OCI-LY7 (cell line): ENCODE data around the gene CFAP61. TPM values are rescaled to one million over a fixed set of nuclear protein-coding genes. Genes with fewer than 3 reads are reported as not detected.

Experiments used
- BruUV-seq: library from RNA; stranded (reverse); fragments of 400-500 nt; replicated peaks from 2 replicates; lab custom pipeline; 2021; lab: Mats Ljungman, UMichigan
- CTCF ChIA-PET: fragments of 300-600 bp; sonication (Branson Sonifier 250); formaldehyde crosslinking; loops from one replicate; lab custom pipeline; 2022; ENCODE audit warnings: antibody characterized with exemption; ENCODE audit not compliant: unreplicated experiment; lab: Charles Lee
- POLR2A ChIA-PET: fragments of 300-600 bp; sonication (Branson Sonifier 250); formaldehyde crosslinking; loops from one replicate; lab custom pipeline; 2022; ENCODE audit warnings: antibody characterized with exemption; lab: Charles Lee
- DNase-seq: peaks from one replicate; pipeline ENCODE4 v3.0.0-alpha.2; 2015; ENCODE audit warnings: low spot score
- H2AFZ ChIP-seq: fragments of 200-600 bp; sonication (generic), shearing (Covaris generic); 2 replicates; pipeline ENCODE4 v1.6.1; 2014; ENCODE audit warnings: mild to moderate bottlenecking, antibody characterized with exemption, low read length, moderate library complexity
- H3K27ac ChIP-seq: fragments of 200-600 bp; sonication (generic); 2 replicates; pipeline ENCODE4 v1.5.1; 2014; ENCODE audit warnings: mixed run types, low read depth, mild to moderate bottlenecking, moderate library complexity, low read length, inconsistent platforms; ENCODE audit not compliant: poor library complexity, severe bottlenecking
- H3K36me3 ChIP-seq: fragments of 200-600 bp; sonication (generic); 2 replicates; pipeline ENCODE4 v1.6.1; 2014; ENCODE audit warnings: mild to moderate bottlenecking, antibody characterized with exemption, low read length, moderate library complexity, mixed read lengths; ENCODE audit not compliant: insufficient read depth
- H3K4me1 ChIP-seq: fragments of 200-600 bp; sonication (generic); 2 replicates; pipeline ENCODE4 v1.5.1; 2014; ENCODE audit warnings: mild to moderate bottlenecking, low read length; ENCODE audit not compliant: insufficient read depth, poor library complexity, severe bottlenecking
- H3K4me2 ChIP-seq: fragments of 200-600 bp; sonication (generic); 2 replicates; pipeline ENCODE4 v1.6.1; 2014; ENCODE audit warnings: mild to moderate bottlenecking, low read length
- H3K4me3 ChIP-seq: fragments of 200-600 bp; sonication (generic); 2 replicates; pipeline ENCODE4 v1.5.1; 2014; ENCODE audit warnings: mild to moderate bottlenecking, low read depth, low read length; ENCODE audit not compliant: poor library complexity, severe bottlenecking
- H3K79me2 ChIP-seq: fragments of 200-600 bp; sonication (generic); 2 replicates; pipeline ENCODE4 v1.6.1; 2016; ENCODE audit warnings: low read depth, mild to moderate bottlenecking, low read length, moderate library complexity, mixed read lengths; ENCODE audit not compliant: insufficient read depth
- H3K9me2 ChIP-seq: fragments of 200-600 bp; sonication (generic); 2 replicates; pipeline ENCODE4 v1.6.1; 2016; ENCODE audit warnings: mild to moderate bottlenecking, low read length, mixed read lengths; ENCODE audit not compliant: insufficient read depth
- H3K9me3 ChIP-seq: fragments of 200-600 bp; sonication (generic); 2 replicates; pipeline ENCODE4 v1.6.1; 2014; ENCODE audit warnings: mild to moderate bottlenecking, mixed run types, low read length, mixed read lengths
- H4K20me1 ChIP-seq: fragments of 200-600 bp; sonication (generic); 2 replicates; pipeline ENCODE4 v1.6.1; 2014; ENCODE audit warnings: mild to moderate bottlenecking, antibody characterized with exemption, low read length, moderate library complexity, mixed read lengths; ENCODE audit not compliant: insufficient read depth
- EZH2phosphoT487 ChIP-seq: fragments of 200-600 bp; sonication (generic); IDR thresholded peaks from 2 replicates; pipeline ENCODE4 v1.6.1; 2018; ENCODE audit warnings: low read depth, borderline replicate concordance, mild to moderate bottlenecking, mixed run types, antibody characterized with exemption, low read length, moderate library complexity, mixed read lengths
- intact Hi-C: fragments of 100-400 bp; cut with micrococcal nuclease; formaldehyde crosslinking; loops from one replicate; pipeline ENCODE4 v1.10.0; 2022; ENCODE audit not compliant: unreplicated experiment
- total RNA-seq, 2 experiments: library from RNA; depleted of rRNA in 1 of 2; stranded (reverse); fragments of >200 nt in 1 of 2; shearing (Covaris generic) in 1 of 2; gene quantifications; 2 replicates each; pipeline ENCODE4 v1.2.3, GENCODE V29; 2014 to 2022
- TF ChIP-seq, protein P1 (sequence below): fragments of 200-600 bp; sonication (generic); conservative IDR thresholded peaks from 2 replicates; pipeline ENCODE4 v1.5.1; 2014; ENCODE audit warnings: mild to moderate bottlenecking, antibody characterized with exemption, low read length, moderate library complexity, mixed read lengths

Gene CFAP61
- total RNA-seq, 2 experiments from 2014 or later = 0.06 TPM; not detected in 1

GRCh38 chr20:20205141-20205861 is 153.0 kb downstream of the CFAP61 start:
- no peaks in the 10 kb centered on the region for H3K9me3 ChIP-seq
- no peak overlapping the region for H3K4me3 ChIP-seq
- H3K27ac ChIP-seq = no peak overlapping the region
- H3K79me2 ChIP-seq = no peaks in the 10 kb centered on the region
- H2AFZ ChIP-seq = no peak overlapping the region
- no peaks in the 10 kb centered on the region for H3K4me1 ChIP-seq
- DNase-seq = no peak
- BruUV-seq = no TSS peak
- CTCF ChIA-PET = no interaction called here
- intact Hi-C loops = no loop called here
- no peaks in the 10 kb centered on the region for H3K9me2 ChIP-seq
- POLR2A ChIA-PET = interaction anchor here (0.7 kb wide), 1 partner anchor 142 kb away, joined by 3 read pairs; no protein-coding TSS in a partner anchor
- no peak overlapping the region for H3K4me2 ChIP-seq
- no peaks in the 10 kb centered on the region for H3K36me3 ChIP-seq
- TF ChIP-seq, protein P1, sequence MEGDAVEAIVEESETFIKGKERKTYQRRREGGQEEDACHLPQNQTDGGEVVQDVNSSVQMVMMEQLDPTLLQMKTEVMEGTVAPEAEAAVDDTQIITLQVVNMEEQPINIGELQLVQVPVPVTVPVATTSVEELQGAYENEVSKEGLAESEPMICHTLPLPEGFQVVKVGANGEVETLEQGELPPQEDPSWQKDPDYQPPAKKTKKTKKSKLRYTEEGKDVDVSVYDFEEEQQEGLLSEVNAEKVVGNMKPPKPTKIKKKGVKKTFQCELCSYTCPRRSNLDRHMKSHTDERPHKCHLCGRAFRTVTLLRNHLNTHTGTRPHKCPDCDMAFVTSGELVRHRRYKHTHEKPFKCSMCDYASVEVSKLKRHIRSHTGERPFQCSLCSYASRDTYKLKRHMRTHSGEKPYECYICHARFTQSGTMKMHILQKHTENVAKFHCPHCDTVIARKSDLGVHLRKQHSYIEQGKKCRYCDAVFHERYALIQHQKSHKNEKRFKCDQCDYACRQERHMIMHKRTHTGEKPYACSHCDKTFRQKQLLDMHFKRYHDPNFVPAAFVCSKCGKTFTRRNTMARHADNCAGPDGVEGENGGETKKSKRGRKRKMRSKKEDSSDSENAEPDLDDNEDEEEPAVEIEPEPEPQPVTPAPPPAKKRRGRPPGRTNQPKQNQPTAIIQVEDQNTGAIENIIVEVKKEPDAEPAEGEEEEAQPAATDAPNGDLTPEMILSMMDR = no peak
- TF ChIP-seq EZH2phosphoT487 = no peak
- no peaks in the 10 kb centered on the region for H4K20me1 ChIP-seq

DNA sequence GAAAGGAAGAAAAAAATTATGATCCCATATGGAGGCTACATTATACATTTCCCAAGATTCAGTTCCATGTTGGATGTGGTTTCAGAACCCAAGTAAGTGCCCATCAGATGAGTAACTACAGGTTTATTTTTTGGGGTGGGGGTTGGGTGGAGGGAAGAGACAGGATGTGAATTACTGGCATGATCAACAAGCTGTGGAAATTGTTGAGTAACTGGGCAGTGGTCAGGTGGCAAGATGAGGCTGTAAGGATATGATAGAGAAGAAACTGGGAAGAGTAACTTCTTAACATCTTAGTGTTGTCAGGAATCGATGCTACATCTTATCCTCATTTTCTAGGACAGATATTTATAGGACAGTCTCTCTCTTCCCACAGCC is 153.5 kb downstream of the CFAP61 start:
- Histone ChIP-seq H3K4me2 (no peak overlapping the region), H3K27ac (no peak overlapping the region), H2AFZ (no peak overlapping the region), H4K20me1 (no peaks in the 10 kb centered on the region), H3K36me3 (no peaks in the 10 kb centered on the region), H3K9me2 (no peaks in the 10 kb centered on the region), H3K4me3 (no peak overlapping the region), H3K79me2 (no peaks in the 10 kb centered on the region), H3K9me3 (no peaks in the 10 kb centered on the region), H3K4me1 (no peaks in the 10 kb centered on the region)
- ChIA-PET CTCF (no interaction called here), POLR2A (interaction anchor here (0.7 kb wide), 1 partner anchor 142 kb away, joined by 3 read pairs; no protein-coding TSS in a partner anchor)
- BruUV-seq = no TSS peak
- intact Hi-C loops = no loop called here
- DNase-seq = no peak
- TF ChIP-seq EZH2phosphoT487 = no peak
- TF ChIP-seq, protein P1 = no peak

- CTCF ChIA-PET = no interaction called here
- POLR2A ChIA-PET = interaction anchor here (0.5 kb wide), 1 partner anchor 25 kb away, joined by 3 read pairs; no protein-coding TSS in a partner anchor
- TF ChIP-seq, protein P1 = no peak
- no peak for TF ChIP-seq EZH2phosphoT487
- no peak overlapping the region for H3K27ac ChIP-seq
- H3K4me1 ChIP-seq = no peaks in the 10 kb centered on the region
- no peak overlapping the region for H3K4me2 ChIP-seq
- H3K4me3 ChIP-seq = no peak overlapping the region
- no peaks in the 10 kb centered on the region for H3K9me3 ChIP-seq
- H2AFZ ChIP-seq = no peak overlapping the region
- no peaks in the 10 kb centered on the region for H3K79me2 ChIP-seq
- no peaks in the 10 kb centered on the region for H3K9me2 ChIP-seq
- BruUV-seq = no TSS peak
- intact Hi-C loops = no loop called here
- no peak for DNase-seq
- no peaks in the 10 kb centered on the region for H3K36me3 ChIP-seq
- no peaks in the 10 kb centered on the region for H4K20me1 ChIP-seq
Observed at GRCh38 chr20:20206788-20207187, 154.5 kb downstream of the CFAP61 start.
